NK-92 (cell line): Measurements from ENCODE around the gene PROSER3.
"Not testable (repeated sequence)": the region's sequence is repeated elsewhere in the genome, so short reads cannot be mapped to it uniquely, and the experiment has no call there.

Experiments used
- DNase-seq: peaks from one replicate; lab custom pipeline; 2025; ENCODE audit not compliant: unreplicated experiment; lab: John Stamatoyannopoulos, UW

PROSER3 gene

GRCh38 chr19:35722461-35722860, 35.5 kb upstream of the PROSER3 start:
- DNase-seq = no peak

GRCh38 chr19:35722897-35723296, 35.1 kb upstream of the PROSER3 start:
- DNase-seq = no peak

- DNase-seq = no peak
These were observed 34.3 kb upstream of the PROSER3 start for GRCh38 chr19:35723671-35724070.

- not testable (repeated sequence) for DNase-seq
These were observed 33.8 kb upstream of the PROSER3 start for GRCh38 chr19:35724132-35724531.

GRCh38 chr19:35724560-35724959, 33.4 kb upstream of the PROSER3 start:
- no peak for DNase-seq

GRCh38 chr19:35725216-35725861, 32.6 kb upstream of the PROSER3 start:
- no peak for DNase-seq

- no peak for DNase-seq
These were observed 30.7 kb upstream of the PROSER3 start for GRCh38 chr19:35727053-35727955.

GRCh38 chr19:35727956-35728706, 29.8 kb upstream of the PROSER3 start:
- no peak for DNase-seq

GRCh38 chr19:35729021-35729420, 29.0 kb upstream of the PROSER3 start:
- no peak for DNase-seq

GRCh38 chr19:35729763-35730162, 28.2 kb upstream of the PROSER3 start:
- DNase-seq = no peak

- no peak for DNase-seq
These were observed 27.6 kb upstream of the PROSER3 start for GRCh38 chr19:35730326-35730725.

GRCh38 chr19:35731353-35731752, 26.6 kb upstream of the PROSER3 start:
- DNase-seq = no peak

- DNase-seq = no peak
These were observed 26.1 kb upstream of the PROSER3 start for GRCh38 chr19:35731779-35732405.

- no peak for DNase-seq
These were observed 25.3 kb upstream of the PROSER3 start for GRCh38 chr19:35732540-35733179.

GRCh38 chr19:35733180-35734125, 24.5 kb upstream of the PROSER3 start:
- no peak for DNase-seq

- DNase-seq = no peak
These were observed 23.7 kb upstream of the PROSER3 start for GRCh38 chr19:35734273-35734672.

- DNase-seq = no peak
These were observed 23.1 kb upstream of the PROSER3 start for GRCh38 chr19:35734889-35735288.

GRCh38 chr19:35736913-35737886, 20.8 kb upstream of the PROSER3 start:
- DNase-seq = no peak
